HG02938 (cell line): Measurements from ENCODE around the gene SGSM1.
A peak's percentile ranks its signal among the peaks of the same experiment; 100 is the strongest.

Source experiments
- ATAC-seq: cut with Tn5 transposase; IDR thresholded peaks from one replicate; pipeline ENCODE4 v1.9.1; 2021; ENCODE audit warnings: mild to moderate bottlenecking, moderate library complexity; ENCODE audit not compliant: unreplicated experiment

The SGSM1 gene

DNA sequence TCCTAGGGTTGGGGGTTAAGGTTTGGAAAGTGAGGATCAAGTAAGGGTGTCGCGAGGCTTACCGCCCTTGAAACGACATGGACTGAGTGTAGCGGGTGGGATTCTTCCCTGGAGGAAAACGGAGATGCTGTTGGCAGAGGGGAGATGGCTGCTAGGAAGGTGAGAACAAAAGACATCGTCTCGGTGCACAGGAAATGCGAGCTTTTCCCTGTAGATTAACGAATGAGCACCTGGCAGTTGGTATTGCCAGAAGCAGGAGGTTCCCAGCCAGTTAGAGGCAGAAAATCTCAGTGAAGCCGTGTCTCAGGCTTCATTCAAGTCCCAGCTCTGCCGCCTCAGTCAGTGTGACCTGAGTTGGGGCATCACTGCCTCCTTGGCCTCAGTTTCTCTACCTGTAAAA, 141.9 kb downstream of the SGSM1 start:
- ATAC-seq, result no peak

DNA sequence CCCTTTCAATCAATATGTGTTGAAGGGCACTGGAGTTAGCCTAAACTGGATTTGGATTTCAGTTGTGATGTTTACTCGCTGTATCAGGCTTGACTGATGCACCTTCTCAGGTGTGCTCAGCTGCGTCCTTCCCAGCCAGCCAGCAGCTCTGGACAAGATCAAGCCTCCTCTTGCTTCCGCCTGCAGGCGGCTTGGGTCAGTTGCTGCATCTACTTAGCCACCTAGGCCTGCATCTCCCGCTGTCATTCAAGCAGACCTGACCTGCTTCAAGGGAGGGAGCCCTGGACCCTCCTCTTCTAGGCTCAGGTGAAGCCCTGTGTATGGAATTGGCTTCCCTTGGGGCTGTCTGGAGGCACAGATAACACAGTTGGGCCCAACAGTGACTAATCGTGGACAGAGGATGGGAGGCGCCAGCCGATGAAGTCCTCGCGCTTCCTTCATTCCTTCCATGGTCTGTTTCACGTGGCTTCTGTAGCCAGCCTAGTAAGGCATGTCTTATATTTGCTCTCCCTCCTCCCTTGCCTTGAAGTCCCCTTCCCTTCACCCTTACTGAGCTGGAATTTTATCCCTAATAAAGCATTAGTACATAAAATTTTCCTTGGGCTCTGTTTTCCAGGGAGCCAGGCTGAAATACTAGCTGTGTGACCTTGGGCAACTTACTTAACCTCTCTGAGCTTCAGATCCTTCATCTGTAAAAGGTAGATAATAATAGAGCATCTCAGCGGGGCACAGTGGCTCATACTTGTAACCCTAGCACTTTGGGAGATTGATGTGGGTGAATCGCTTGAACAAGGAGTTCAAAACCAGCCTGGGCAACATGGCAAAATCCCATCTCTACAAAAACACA, 142.6 kb downstream of the SGSM1 start:
- no peak for ATAC-seq

DNA sequence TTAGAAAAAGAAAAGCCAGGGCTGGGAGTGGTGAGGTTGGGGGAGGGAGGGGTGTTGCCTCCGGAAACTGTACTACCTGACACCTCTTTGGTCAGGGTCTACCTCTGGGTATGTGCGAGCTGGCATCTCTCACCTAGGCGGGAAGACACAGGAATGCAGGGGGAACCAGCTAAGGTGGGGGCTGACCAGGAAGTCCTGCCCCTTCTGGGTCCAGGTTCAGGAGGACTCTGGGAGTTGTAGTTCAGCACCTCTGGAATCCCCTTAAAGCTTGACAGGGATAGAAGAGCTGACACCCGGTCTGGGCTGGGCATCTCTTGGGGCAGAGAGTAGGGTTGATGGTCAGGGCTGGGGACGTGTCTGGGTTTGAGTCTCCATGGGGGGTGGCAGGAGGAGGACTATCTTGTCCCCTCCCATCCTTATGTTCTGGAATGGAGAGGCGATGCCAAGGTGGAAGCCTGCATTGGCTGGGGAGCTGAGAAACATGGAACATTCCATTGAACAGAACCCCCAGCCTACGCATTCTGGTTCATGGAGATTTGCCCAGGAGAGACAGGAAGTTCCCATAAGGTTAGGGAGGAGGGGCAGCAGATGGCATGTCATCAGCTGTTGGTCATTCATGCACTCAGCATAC, 144.4 kb downstream of the SGSM1 start:
- ATAC-seq, result no peak

DNA sequence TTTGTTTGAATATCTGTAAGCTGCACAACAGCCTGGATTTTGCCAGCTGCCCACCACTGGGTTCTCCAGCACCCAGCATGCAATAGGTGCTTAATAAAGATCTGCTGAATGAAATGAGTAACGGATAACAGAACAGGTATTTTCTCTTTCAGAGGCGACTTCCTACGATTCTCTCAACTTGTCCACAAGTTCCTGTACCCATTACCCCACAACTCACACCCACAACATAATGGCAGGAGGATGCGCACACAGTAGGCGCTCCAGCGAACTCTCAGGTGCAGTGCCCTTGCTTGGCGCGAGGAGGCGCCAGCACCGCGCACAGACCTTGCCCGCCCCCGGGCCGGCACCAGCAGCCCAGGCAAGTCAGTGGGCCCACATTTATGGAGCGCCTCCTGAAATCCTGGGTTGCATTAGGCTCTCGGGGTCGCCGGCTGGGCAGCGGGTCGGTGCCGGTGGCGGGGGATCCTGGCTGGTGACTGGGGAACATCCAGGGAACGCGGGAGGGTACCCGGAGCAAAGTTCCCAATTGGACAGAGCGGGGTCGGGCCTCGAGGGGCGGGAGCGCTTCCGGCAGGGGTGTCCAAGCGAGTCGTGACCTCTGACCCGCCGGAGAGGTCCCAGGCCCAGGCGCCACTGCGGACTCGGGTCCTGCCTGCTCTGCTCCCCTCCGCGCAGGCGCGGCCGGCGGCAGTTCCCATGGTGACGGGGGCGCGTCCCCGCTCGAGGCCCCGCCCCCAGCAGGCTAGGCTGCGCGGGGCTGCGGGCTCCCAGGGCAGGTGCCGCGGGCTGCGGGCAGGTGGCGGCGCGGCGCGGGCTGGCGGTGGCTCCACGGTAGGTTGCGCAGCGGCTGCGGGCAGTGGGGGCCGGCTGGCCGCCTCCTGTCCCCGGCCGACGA, 146.2 kb downstream of the SGSM1 start, which contains the start of gene KIAA1671:
TSS of gene KIAA1671 (plus strand) at position 775 of the 895 bp plus-strand sequence. CDS start 75,284 bp downstream, outside the sequence.
- ATAC-seq, result peak; percentile 56

DNA sequence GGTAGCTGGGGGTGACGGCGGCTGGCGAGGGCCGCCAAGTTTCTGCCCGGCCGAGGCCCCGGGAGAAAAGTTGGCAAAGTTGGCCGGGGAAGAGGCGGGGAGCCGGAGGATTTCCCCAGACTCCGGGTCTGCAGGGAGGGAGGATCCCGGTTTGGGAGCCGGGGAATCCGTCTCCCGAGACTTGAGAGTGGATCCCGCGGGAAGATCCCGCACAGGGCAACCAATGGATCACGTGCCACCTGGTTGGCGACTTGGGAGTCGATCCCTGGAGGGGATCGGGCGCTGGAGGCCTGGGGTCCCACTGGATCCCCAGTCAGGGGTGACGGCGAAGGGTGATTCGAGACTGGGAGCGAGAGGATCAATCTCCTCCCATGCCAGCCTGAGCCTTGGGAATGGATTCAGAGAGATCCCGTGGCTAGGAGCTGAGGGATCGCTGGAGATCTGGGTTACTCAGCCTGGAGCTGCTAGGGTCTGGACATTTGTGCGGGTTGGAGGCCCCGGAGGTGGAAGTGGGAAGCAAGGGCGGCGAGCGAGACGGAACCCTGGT, 146.9 kb downstream of the SGSM1 start:
- ATAC-seq, result no peak

DNA sequence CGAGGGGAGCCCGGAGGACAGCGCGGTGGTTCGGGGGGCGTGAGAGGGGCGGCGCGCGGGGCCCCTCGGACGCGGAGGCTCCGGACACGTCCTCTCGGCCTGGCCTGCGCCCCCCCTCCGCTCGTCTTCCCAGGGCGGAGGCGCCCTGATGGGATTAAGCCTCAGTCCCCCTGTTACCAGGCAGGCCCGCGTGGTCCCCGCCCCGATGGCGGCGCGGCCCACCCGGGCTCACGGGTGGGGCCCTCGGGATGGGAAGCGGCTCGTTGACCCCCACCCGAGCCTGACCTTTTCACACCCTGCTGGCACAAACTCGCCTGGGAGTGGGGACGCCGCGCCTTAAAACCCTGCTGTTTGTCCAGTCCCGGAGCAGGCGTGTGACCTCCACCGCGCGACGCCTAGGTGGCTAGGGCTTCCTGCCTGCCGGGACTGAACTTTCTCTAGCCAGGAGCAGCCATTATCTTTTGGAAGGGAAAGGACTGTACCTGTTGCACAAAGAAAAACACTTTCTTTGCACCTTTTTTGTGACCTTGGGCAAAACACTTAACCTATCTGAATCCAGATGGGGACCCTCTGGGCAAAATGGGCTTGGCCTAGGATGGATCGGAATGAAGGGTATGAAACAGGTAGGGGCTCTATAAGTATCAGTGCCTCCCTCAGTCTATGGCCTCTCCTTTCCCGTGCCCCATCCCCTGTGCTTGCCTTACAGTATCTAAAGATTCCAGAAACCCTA, 147.5 kb downstream of the SGSM1 start:
- no peak for ATAC-seq

DNA sequence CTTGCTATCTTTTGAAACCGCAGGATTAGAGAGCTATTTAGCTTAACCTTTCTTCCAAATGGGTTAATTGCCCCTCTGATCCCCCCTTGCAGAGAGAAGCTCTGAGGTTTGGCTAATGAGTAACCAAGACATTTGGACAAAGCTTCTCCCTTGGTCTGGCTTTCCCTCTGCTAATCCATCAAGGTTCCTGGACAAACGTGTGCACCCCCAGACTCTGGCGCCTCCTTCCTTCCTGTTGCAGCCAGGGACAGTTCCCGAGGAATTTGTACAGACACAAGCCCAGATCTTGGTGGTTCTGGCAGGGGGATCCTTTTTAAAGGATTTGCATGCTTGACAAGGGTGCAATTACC, 148.1 kb downstream of the SGSM1 start:
- no peak for ATAC-seq

DNA sequence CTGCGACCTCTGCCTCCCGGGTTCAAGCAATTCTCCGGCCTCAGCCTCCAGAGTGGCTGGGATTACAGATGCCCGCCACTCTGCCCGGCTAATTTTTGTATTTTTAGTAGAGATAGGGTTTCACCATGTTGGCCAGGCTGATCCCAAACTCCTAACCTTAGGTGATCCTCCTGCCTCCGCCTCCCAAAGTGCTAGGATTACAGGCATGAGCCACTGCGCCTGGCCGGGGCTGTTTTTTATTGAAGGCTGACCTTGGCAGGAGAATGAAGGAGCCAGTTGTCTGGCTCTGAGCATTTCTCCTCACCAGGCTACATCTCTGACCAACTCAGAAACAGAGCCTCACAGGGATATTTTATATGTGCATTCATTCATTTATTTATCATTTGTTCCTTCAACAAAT, 148.8 kb downstream of the SGSM1 start:
- ATAC-seq, result no peak

DNA sequence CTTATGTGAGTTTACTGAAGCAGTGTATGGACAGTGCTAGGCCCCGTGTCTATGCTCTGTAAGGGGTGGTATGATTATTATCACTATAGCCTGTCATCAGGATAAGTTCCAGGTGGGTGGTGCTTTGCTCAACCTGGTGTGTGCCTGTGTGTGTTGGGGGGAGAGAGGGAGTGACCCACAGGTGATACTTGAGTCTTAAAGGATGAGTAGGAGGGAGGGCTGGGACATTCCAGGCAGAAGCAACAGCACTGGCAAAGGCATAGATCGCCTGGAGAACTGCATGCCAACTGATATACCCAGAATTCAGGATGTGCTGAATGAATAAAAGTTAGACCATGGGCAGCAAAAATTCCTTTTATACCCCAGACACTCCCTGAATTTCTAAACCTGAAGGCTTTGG, 151.0 kb downstream of the SGSM1 start:
- ATAC-seq, result no peak

DNA sequence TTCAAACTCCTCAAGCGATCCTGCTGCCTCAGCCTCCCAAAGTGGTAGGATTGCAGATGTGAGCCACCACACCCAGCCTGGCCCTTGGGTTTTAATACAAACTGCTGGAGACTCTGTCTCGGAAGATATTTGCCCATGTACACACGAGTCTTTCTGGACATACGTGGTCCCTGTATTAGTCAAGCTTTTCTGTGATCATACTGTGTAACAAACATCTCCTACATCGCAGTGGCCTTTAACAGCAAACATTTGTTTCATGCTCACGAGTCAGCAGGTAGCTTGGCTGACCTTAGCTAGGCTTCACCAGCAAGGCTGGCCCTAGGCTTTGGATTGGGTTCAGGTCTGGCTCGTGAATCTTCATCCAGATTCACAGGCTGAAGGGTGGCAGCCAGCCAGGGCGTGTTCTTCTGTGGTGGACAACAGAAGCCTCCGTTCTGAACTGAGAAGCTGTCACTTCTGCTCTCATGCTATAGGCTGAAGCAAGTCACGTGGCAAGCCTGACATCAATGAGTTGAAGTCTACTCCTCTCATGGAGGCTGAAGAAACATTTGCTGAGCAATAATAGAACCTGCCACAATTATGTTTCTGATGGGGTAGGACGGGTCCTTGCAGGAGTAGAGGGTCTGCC, 155.3 kb downstream of the SGSM1 start:
- no peak for ATAC-seq

DNA sequence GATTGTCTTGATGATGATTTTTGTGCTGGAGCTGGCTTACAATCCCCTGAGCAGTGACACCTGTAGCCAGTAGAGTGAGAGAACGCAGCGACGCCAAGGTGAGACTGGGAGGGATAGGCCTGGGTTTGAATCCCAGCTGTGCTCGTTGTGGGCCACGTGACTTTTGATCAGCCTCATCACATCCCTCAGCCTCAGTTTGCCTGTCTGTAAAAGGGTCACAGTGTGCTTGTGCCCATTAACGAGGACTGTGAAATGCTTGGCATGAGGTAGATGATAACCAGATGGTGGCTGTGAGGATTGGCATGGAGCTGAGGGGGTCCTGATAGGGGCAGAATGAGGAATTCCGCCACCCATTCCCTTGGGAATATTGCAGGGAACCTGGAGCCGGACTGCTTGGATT, 156.1 kb downstream of the SGSM1 start:
- no peak for ATAC-seq

DNA sequence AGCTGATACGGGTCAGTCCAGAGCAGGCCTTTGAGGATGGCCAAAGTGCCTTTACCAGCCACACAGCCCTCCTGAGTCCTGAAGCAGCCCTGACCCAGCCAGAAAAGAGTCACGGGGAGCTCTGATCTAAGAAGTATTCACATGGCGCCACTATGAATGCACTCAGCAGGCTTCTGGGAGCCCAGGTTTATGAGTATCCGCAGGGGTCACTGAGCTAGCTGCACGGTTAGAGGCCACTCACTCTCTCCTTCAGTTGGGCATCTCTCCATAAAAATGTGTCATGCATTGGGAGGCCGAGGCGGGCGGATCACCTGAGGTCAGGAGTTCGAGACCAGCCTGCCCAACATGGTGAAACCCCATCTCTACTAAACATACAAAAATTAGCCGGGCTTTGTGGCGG, 156.8 kb downstream of the SGSM1 start:
- no peak for ATAC-seq

DNA sequence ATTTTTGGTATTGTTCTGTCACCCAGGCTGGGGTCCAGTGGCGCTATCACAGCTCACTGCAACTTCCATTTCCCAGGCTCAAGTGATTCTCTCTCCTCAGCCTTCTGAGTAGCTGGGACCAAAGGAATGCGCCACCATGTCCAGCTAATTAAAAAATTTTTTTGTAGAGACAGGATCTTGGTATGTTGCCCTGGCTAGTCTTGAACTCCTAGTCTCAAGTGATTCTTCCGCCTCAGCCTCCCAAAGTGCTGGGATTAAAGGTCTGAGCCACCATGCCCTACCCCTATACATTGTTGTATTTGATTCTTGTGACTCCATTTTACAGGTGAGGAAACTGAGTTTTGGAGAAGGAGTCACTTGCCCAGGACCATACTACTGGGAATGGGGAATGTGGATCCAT, 158.4 kb downstream of the SGSM1 start:
- no peak for ATAC-seq

DNA sequence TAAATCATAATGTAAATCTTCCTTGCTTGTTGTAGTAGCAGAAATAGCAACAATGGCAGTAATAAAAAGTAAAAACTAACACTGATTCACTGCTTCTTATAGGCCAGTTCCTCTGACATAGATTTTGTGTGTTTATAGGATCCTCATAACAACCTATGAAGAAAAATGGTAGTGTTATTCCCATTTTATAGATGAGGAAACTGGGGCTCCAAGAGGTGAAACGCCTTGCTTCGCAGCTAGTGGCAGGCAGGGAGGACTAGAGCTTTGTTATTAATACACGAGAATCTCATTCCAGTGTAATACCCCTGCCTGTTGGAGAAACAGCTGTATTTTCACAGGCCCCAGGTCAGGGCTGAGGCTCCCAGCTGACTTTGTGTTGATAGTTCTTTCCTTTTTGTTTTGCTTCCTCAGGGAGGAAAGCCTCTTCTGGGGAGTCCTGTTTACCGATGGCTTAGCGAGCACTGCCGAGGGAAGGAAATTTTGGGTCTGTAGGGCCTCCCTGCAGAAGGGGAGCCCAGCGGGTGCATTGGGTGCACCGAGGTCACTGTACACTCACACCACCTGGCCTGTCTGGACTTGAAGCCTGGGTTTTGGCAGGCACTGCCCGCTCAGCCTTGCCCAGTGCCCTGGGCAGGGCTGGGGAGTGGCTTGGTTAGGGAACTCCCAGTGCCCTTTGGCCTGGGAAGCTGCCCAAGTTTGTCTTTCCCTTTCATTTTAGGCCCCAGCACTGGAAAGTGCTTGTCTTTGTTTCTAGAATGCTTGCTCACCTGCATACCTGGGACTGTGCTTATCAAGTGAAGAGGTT, 160.0 kb downstream of the SGSM1 start:
- ATAC-seq, result no peak

DNA sequence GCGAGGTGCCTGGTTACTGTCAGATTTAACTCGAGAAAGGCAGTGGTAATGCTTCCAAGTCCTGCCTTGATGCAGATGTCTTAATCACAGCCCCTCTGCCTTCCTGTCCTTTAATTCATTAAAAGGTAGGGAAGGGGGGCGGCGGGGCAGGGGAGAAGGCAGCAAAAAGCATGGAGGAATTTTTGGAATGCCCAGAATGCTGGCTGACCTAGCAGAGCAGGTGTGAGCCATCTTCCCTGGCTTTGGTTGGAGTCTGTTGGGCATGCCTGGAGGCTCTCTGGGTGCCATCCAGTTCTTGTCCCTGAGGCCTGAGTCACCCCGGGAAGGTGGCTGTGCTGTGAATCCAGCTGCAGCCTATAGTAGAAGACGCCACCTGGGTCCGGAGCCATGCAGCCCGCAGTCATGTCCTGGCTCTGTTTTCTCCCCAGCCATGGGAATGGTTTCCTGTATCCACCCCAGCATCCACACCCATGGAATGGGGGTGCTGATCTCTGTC, 162.1 kb downstream of the SGSM1 start:
- ATAC-seq, result no peak

DNA sequence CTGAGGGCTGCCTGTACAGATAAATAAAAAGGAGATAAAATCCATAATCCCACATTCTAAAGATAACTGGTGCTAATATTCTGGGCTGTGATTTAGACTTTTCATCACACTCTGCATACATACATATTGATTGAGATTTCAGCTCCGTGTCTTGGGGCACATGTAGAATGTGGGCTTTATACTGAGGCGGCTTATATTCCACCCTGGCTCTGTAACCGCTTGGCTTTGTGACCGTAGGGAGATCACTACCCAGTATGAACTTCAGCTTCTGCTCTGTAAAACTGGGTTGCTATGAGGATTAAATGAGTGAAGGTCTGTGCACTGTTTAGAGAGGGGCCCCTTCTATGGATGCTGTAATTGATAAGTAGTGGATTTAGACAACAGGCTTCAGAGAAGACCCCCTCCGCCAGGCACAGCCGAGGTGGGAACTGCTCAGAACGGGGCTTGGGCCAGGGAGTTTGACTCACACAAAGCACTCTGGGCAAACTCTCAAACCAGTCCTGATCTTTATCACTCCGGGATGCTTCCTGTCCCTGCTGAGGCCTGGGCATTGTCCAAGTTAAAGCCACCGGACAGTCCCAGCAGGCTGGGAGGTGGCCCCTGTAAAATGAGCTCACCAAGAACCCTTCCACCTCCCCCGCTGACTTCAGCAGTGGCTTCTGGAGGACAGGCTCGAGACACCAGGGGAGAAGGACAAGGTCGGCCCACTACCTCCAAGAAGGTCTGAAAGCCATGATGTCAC, 163.7 kb downstream of the SGSM1 start:
- ATAC-seq, result no peak

DNA sequence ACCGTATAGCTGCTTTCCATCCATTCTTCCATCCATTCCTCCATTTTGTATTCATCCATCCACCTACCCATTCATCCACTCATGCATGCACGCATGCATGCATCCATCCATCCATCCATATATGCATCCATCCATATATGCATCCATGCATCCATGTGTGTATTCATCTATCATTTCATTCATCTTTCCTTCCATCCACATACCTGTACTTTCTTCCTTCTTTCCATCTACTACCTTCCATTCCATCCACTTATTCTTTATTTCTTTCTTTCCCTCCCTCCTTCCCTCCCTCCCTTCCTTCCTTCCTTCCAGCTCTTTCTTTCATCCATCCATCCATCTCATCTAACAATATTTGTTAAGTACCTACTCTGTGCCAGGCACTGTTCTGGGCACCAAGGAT, 166.4 kb downstream of the SGSM1 start:
- ATAC-seq, result no peak

DNA sequence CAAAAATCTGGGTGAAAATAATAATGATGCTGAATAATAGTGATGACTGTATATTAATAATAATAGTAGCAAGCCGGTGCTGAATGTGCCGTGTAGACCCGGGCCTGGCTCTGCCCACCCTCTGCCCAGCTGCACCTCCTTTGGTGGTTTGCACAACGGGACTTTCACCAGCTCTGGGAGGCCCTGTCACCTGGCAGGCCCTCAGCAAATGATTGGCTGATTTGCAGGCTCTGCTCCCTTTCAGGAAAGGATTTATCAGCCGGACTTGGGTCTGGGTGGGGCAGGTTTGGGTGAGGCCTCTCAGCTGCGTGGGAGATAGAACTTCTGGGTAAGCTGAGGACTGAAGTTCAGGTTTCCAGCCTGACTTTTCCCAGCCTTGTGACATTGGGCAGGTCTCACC, 167.9 kb downstream of the SGSM1 start:
- no peak for ATAC-seq
